ENCODE results near the gene MOG.

DNA sequence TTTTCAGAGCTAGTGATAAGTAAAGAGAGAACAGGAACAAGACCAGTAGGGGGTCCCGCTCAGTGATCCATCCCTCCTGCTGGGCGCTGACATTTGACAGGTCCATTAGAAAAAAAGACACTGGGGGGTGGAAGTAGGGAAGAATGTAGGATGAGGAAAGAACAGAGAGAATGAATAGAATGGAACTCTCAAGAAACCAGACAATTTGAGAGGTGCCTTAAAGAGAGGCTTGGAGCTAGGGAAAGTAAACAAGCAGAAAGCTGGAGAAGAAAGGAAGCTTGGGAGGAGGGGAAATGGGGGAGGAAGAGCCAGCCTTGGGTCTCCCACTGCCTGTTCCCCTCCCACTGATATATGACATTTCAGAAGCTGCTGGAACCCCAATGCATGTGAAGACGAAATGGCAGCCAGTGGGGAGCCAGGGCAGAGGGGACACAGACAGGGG is 32.4 kb upstream of the MOG start:
- no peak for TF ChIP-seq EZH2 (IDR thresholded peaks at IDR 0.05; ENCODE audit: borderline replicate concordance, insufficient read depth, low read depth, low read length, poor library complexity, severe bottlenecking)
- TF ChIP-seq, protein P1, sequence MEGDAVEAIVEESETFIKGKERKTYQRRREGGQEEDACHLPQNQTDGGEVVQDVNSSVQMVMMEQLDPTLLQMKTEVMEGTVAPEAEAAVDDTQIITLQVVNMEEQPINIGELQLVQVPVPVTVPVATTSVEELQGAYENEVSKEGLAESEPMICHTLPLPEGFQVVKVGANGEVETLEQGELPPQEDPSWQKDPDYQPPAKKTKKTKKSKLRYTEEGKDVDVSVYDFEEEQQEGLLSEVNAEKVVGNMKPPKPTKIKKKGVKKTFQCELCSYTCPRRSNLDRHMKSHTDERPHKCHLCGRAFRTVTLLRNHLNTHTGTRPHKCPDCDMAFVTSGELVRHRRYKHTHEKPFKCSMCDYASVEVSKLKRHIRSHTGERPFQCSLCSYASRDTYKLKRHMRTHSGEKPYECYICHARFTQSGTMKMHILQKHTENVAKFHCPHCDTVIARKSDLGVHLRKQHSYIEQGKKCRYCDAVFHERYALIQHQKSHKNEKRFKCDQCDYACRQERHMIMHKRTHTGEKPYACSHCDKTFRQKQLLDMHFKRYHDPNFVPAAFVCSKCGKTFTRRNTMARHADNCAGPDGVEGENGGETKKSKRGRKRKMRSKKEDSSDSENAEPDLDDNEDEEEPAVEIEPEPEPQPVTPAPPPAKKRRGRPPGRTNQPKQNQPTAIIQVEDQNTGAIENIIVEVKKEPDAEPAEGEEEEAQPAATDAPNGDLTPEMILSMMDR (IDR thresholded peaks at IDR 0.05), result no peak

All from B cell (primary cell).